GM21619 (cell line): ENCODE results near the gene SLCO6A1.
"Not testable (repeated sequence)": the region's sequence is repeated elsewhere in the genome, so short reads cannot be mapped to it uniquely, and the experiment has no call there.

ENCODE experiments used
- ATAC-seq: cut with Tn5 transposase; IDR thresholded peaks from one replicate; pipeline ENCODE4 v1.9.1; 2021; ENCODE audit not compliant: unreplicated experiment

SLCO6A1 gene, protein sequence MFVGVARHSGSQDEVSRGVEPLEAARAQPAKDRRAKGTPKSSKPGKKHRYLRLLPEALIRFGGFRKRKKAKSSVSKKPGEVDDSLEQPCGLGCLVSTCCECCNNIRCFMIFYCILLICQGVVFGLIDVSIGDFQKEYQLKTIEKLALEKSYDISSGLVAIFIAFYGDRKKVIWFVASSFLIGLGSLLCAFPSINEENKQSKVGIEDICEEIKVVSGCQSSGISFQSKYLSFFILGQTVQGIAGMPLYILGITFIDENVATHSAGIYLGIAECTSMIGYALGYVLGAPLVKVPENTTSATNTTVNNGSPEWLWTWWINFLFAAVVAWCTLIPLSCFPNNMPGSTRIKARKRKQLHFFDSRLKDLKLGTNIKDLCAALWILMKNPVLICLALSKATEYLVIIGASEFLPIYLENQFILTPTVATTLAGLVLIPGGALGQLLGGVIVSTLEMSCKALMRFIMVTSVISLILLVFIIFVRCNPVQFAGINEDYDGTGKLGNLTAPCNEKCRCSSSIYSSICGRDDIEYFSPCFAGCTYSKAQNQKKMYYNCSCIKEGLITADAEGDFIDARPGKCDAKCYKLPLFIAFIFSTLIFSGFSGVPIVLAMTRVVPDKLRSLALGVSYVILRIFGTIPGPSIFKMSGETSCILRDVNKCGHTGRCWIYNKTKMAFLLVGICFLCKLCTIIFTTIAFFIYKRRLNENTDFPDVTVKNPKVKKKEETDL

DNA sequence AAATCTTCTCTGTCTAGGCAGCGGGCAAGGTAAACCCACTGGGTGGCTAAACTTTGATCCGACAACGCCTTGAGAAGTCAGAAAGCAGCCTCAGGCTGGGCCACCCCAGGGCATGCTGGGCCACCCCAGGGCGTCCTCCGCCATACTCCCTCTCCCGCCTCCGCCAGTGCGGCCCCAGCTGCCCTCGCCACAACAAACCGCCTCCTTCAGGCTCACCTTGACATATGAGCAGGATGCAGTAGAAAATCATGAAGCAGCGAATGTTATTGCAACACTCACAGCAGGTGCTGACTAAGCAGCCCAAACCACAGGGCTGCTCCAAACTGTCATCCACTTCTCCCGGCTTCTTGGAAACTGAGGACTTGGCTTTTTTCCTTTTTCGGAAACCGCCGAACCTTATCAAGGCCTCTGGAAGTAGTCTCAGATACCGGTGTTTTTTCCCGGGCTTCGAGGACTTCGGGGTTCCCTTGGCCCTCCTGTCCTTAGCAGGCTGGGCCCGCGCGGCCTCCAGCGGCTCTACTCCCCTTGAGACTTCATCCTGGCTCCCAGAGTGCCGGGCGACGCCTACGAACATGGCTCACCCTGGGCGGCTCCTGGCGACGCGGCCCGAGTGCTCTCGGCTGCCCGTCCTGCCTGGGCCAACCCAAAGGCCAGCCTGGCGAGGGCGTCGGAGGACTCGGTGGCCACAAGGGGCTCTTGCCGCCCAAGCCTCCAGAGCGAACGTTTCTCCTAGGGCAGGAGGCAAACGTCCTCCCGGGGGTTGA, at the start of gene SLCO6A1:
SLCO6A1 (minus strand) TSS at position 731 of the 764 bp plus-strand sequence; CDS start at position 574, 157 bp downstream.
- no peak for ATAC-seq

DNA sequence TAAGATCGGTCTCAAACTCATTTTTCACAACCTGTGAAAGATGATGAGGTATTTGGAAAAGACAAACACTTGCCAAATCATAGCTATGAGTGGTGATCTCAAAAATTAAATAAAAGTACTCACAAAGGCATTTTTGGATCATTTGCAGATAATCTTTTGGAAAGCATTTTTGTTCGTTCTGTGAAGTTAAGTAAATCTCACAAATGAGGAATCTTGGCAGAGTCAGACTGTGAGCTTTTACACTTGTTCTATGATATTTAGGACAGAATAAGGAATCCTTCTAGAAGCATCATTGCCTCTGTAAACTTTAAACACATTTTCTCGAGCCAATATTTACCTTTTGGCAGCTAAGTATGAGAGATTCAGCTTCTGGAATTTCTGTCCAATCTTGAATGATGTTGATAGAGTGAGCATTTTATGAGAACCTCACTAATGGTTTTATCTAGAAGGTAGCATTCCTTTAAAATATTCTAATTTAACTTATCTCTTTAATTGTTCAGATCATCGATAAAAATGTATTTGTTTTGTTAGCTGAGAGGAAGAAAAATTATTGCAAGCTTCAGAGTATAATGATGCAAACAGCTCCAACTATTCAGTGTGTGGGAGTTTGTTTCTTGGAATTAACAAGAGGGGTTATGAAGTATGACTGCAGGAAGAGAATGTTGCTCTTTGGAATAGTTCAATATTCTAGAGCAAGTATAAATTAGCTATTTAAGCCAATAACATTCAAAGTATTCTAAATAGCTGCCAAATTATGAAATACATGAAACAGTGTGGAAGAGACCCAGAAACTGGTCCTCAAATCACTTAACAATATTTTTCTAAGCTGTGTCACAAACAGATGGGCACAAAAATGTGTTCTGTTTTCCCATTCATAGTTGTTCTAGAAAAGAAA, 48.6 kb upstream of the SLCO6A1 start:
- no peak for ATAC-seq

DNA sequence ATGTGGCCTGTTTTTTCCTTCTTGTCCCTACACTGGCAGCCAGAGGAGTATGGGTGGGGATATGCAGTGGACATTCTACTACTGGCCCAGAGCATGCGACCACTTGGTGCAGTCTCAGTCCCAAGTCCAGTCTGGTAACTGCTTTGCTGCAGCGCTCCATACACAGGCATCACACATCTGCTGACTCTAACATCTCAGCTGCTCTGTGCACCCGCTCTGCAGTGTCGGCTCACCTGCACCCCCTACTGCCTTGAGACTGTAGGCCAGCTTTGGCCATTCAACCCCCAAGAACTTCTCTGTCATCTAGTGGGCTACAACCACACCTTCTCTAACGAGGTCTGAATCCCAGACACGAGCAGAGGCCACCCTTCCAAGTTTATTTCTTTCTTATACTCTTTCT, 46.4 kb upstream of the SLCO6A1 start:
- ATAC-seq: peak; percentile 74

GRCh38 chr5:102542057-102542456, 43.3 kb upstream of the SLCO6A1 start:
- ATAC-seq: no peak

DNA sequence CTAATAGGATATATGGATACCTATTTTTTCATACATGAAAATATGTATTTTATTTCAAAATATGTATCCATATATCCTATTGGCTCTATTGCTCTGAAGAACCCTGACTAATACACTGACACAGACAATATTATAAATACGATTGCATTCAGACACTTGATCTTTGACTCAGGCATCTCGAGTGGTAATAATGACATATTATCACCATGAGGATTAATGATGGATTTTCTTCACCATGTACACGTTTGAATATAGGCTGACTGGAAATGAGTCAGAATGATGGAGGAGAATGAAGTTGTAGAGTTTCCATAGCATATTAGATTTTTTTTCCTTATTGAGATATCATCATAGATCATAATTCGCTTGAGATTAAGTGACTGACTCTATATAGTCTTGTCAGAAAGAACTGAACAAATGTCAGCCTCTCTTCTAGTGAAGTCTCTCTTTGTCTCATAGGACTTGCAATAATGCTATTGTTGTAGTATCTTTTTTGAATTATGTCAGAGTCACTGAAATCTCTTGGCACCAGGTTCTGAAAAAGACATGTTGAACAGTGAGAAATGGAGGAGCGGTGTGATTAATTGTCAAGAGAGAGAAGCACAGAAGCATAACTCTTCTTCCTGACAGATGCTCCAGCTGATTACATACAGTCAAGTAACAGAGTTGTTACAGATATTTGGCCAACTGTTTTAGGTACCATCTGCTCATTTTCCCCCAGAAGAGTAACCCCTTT, 41.4 kb upstream of the SLCO6A1 start:
- ATAC-seq: no peak

DNA sequence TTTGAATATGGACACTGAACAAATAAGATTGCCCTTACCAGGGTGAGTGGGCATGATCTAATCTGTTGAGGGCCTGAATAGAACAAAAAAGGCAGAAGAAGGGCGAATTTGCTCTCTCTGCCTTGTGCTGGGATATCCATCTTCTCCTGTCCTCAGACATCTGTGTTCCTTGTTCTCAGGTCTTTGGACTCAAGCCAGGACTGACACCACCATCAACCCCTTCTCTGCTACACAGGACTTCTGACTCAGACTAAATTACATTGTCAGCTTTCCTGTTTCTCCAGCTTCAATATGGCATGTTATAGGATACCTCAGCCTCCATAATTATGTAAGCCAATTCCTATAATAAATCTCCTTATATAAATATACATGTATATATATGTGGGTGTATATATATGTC, 40.8 kb upstream of the SLCO6A1 start:
- no peak for ATAC-seq

GRCh38 chr5:102537011-102537410, 38.2 kb upstream of the SLCO6A1 start:
- ATAC-seq: no peak

DNA sequence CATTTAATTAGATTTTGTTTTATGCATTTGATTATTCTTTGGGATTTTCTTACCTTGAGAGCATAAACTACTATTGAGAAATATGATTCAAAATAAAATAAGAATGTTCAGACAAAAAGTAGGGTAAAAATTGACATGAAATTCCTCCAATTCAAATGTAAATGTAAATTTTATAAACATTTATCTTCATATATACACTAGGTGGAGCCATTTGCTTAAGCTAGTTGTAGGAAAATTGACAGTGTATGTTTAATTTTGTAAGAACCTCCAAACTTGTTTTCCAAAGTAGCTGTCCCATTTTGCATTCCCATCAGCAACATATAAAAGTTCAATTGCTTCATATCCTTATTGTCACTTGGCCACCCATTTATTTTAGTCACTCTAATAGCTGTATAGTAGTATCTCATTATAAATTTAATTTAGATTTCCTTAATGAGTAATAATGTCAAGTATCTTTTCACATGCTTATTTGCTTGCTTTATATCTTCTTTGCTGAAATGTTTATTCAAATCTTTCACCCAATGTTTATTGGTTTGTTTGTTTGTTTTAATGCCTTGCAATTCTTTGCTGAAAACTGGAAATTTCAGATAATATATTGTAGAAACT, 37.6 kb upstream of the SLCO6A1 start:
- no peak for ATAC-seq

GRCh38 chr5:102532123-102532522, 33.3 kb upstream of the SLCO6A1 start:
- no peak for ATAC-seq

GRCh38 chr5:102531506-102531905, 32.7 kb upstream of the SLCO6A1 start:
- peak; percentile 94 for ATAC-seq

GRCh38 chr5:102529447-102529846, 30.6 kb upstream of the SLCO6A1 start:
- no peak for ATAC-seq

DNA sequence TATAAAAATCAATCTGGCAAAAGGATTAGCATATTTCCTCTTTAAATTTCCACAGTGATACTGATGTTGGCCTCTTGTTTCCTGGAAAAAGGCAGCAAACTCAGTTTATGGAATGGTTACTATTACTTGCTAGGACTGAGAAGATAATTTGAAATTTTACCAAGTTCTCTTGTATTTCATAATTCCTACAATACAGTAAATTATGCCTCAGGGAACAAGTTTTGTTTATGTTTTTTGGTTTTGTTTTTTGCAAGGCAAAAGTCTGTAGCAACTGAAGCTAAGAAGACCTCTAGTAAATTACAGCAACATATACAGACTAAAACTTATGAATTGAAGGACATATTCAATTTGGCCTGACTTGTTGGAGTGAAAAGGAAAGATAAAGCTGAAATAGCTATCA, 30.2 kb upstream of the SLCO6A1 start:
- ATAC-seq: no peak

- ATAC-seq: no peak
Measured at GRCh38 chr5:102528600-102528999, 29.8 kb upstream of the SLCO6A1 start.

GRCh38 chr5:102527547-102527946, 28.7 kb upstream of the SLCO6A1 start:
- ATAC-seq: no peak

GRCh38 chr5:102523541-102524175, 24.9 kb upstream of the SLCO6A1 start:
- peak; percentile 99 for ATAC-seq

DNA sequence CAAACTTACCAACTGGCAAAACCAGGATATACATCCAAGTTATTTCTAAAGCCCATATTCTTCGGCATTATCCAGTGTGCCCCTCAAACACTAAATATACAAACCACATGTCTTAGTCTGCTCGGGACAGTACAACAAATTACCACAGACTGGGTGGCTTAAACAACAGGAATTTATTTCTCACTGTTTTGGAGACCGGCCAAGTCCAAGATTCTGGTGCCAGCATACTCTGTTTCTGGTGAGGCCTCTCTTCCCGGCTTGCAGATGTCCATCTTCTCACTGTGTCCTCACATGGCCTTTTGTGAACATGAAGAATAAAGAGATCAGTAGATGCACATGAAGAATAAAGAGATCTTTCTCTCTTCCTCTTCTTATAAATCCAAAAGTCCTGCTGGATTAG, 12.9 kb upstream of the SLCO6A1 start:
- ATAC-seq: no peak

DNA sequence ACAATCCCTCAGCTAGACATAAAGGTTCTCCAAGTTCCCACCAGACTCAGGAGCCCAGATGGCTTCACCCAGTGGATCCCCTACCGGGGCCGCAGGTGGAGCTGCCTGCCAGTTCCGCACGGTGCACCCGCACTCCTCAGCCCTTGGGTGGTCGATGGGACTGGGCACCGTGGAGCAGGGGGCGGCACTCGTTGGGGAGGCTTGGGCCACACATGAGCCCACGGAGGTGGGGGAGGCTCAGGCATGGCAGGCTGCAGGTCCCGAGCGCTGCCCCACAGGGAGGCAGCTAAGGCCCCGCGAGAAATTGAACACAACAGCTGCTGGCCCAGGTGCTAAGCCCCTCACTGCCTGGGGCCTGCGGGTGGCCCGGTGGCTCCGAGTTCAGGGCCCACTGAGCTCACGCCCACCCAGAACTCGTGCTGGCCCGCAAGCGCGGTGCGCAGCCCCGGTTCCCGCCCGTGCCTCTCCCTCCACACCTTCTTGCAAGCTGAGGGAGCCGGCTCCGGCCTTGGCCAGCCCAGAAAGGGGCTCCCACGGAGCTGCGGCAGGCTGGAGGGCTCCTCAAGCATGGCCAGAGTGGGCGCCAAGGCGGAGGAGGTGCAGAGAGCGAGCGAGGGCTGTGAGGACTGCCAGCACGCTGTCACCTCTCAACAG, 7.4 kb downstream of the SLCO6A1 start:
- ATAC-seq: not testable (repeated sequence)

- no peak for ATAC-seq
Measured at GRCh38 chr5:102483736-102484135, 15.1 kb downstream of the SLCO6A1 start.
